Activated naive CD4-positive, alpha-beta T cell treated with anti-CD3 and anti-CD28 coated beads, Interleukin-2, amount 50 U/mL, for 72 hours (primary cell): ENCODE results near the gene GPR39. TPM values are rescaled to one million over a fixed set of nuclear protein-coding genes. Genes with fewer than 3 reads are reported as not detected.

Experiments
- ATAC-seq, 2 donors: fragments of 150-1000 bp; cut with Tn5 transposase; 2 replicates each; pipeline ENCODE4 v1.10.0; 2021; ENCODE audit warnings: mild to moderate bottlenecking in 2 of 2, moderate library complexity in 2 of 2
- DNase-seq, 2 donors: peaks; one replicate each; pipeline ENCODE4 v3.0.0; 2021 to 2022; ENCODE audit warnings: low spot score in 2 of 2
- H3K27ac Mint-ChIP-seq, 2 donors: one replicate each; pipeline ENCODE4 v1.8.0; 2022; ENCODE audit warnings: mild to moderate bottlenecking in 2 of 2, mixed read lengths in 2 of 2
- H3K36me3 Mint-ChIP-seq, 2 donors: one replicate each; pipeline ENCODE4 v1.8.0; 2022; ENCODE audit warnings: mixed read lengths in 2 of 2
- H3K9me3 Mint-ChIP-seq, 2 donors: one replicate each; pipeline ENCODE4 v1.8.0; 2022; ENCODE audit warnings: mixed read lengths in 2 of 2
- total RNA-seq, 2 donors: library from RNA; stranded (reverse); gene quantifications; one replicate each; pipeline ENCODE4 v1.2.3, GENCODE V29; 2022

The GPR39 gene
- total RNA-seq, 2 donors from 2014 or later: not detected

GRCh38 chr2:132668987-132669907, 252.6 kb downstream of the GPR39 start:
- no peak overlapping the region for H3K27ac Mint-ChIP-seq
- H3K9me3 Mint-ChIP-seq: no peaks in the 10 kb centered on the region
- no peak for DNase-seq

GRCh38 chr2:132669908-132670495, 253.4 kb downstream of the GPR39 start, which contains the start of gene LYPD1:
Gene LYPD1, minus strand, starts transcription at chr2:132670205. Its CDS starts 273 bp downstream, at chr2:132669932.
- ATAC-seq: no peak
- Mint-ChIP-seq H3K27ac (no peak within 1 kb of the TSS), H3K36me3 (peaks cover 6% of the 10 kb centered on the region in 2 donors), H3K9me3 (no peaks in the 10 kb centered on the region)
- no peak for DNase-seq

More at GRCh38 chr2:132668987-132669907, 252.6 kb downstream of the GPR39 start:
- no peak for ATAC-seq
- H3K36me3 Mint-ChIP-seq: peaks cover 6% of the 10 kb centered on the region in 2 donors

DNA sequence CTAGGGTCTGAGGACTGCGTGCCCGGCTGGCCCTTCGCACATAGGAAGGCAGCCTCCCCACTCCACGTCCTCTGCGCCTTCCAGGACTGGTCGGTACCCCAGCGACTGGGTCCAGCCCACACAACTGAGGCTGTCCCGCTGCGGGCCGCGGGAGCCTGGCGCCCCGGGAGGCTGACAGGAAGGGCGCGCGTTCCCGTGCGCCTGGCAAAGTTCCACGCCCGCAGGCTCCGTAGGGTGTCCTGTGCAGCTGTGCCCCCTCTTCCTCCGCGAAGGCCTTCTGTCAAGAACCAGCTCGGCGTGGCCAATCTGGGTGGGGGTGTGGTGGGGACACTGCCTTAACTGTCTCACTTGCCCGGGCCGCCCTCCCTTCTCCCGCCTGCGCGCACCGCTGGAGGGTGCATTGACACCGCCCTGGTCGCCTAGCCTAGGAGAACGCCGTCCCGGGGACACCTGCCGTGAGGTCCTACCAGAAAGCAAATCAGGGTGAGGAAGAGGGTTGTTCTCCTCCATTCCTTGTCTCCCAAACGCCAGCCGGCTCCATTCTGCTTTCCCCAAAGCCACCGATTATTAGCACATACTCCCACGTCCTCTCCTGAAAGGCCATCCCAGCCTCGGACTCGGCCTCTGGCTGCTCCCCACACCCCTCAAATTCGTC, 254.0 kb downstream of the GPR39 start:
- H3K36me3 Mint-ChIP-seq: peaks cover 6% of the 10 kb centered on the region in 2 donors
- H3K27ac Mint-ChIP-seq: no peak overlapping the region
- no peak for DNase-seq
- ATAC-seq: no peak
- no peaks in the 10 kb centered on the region for H3K9me3 Mint-ChIP-seq

GRCh38 chr2:132671151-132671835, 254.7 kb downstream of the GPR39 start:
- H3K36me3 Mint-ChIP-seq: peaks cover 6% of the 10 kb centered on the region in 2 donors
- no peaks in the 10 kb centered on the region for H3K9me3 Mint-ChIP-seq
- H3K27ac Mint-ChIP-seq: peak overlapping the region in 1 of 2 donors; percentile 45
- no peak for DNase-seq
- ATAC-seq: no peak

- DNase-seq (no peak), ATAC-seq (no peak)
- H3K27ac Mint-ChIP-seq: no peak overlapping the region
- peaks cover 0 to 5% of the 10 kb centered on the region in 2 donors for H3K36me3 Mint-ChIP-seq
- peaks cover 0 to 4% of the 10 kb centered on the region in 2 donors for H3K9me3 Mint-ChIP-seq
Observed at GRCh38 chr2:132676999-132677398, 260.4 kb downstream of the GPR39 start.

GRCh38 chr2:132677661-132678060, 261.1 kb downstream of the GPR39 start:
- DNase-seq (no peak), ATAC-seq (no peak)
- H3K9me3 Mint-ChIP-seq: peaks cover 0 to 7% of the 10 kb centered on the region in 2 donors
- H3K27ac Mint-ChIP-seq: no peak overlapping the region
- H3K36me3 Mint-ChIP-seq: peaks cover 0 to 5% of the 10 kb centered on the region in 2 donors

DNA sequence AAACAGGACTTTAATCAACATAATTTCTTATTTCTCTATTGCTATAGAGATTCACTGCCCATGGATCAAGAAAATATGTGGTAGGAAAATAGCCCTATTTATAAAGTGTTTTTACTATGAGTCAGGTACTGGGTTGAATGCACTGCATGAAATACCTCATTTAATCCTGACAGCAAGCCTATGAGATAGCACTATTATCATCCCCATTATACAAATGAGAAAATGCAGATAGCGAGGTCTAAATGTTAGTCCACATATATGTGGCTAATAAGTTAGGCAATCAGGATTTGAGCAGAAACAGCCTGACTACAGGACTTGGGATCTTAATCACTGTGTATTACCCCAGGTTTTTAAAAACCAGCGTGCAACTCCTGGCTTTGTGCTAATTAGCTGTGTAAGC, 261.9 kb downstream of the GPR39 start:
- H3K36me3 Mint-ChIP-seq: peaks cover 0 to 5% of the 10 kb centered on the region in 2 donors
- no peak overlapping the region for H3K27ac Mint-ChIP-seq
- DNase-seq (no peak), ATAC-seq (no peak)
- peaks cover 0 to 11% of the 10 kb centered on the region in 2 donors for H3K9me3 Mint-ChIP-seq

- peaks cover 0 to 11% of the 10 kb centered on the region in 2 donors for H3K9me3 Mint-ChIP-seq
Observed at GRCh38 chr2:132680544-132680943, 263.9 kb downstream of the GPR39 start.

GRCh38 chr2:132681766-132682165, 265.2 kb downstream of the GPR39 start:
- Mint-ChIP-seq H3K27ac (no peak overlapping the region), H3K36me3 (peaks cover 0 to 5% of the 10 kb centered on the region in 2 donors), H3K9me3 (peaks cover 0 to 15% of the 10 kb centered on the region in 2 donors)
- ATAC-seq (no peak), DNase-seq (no peak)

More at GRCh38 chr2:132680544-132680943, 263.9 kb downstream of the GPR39 start:
- Mint-ChIP-seq H3K27ac (no peak overlapping the region), H3K36me3 (peaks cover 0 to 5% of the 10 kb centered on the region in 2 donors)
- ATAC-seq (no peak), DNase-seq (no peak)

DNA sequence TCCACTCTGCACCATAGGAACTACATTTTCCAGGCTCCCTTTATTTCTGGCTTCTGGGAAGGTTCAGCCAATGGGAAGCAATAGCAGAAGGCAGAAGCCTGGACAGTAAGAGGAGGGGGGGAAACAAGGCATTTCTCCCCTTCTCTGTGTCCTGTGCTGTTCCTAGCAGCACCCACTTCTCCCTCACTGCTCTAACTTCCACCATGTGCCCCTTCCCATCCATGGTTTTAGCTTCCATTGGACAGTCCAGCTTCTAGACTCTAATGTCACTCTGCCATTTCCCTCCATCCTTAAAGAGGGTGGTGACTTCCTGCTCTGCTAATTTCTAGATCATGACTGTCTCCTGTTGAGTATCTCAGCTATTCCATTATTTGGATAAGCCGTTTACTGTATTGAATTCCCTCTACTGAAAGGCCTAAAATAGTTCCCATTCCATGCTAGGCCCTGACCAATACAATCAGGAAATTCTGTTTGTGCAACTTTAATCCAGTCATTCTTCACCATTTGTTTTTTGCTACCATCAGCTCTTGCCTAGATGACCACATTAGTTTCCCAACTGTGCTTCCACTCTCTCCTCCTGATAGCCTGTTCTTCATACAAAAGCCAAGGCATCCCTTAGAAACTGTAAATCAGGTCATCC, 274.2 kb downstream of the GPR39 start:
- ATAC-seq (no peak), DNase-seq (no peak)
- Mint-ChIP-seq H3K36me3 (no peaks in the 10 kb centered on the region), H3K9me3 (peaks cover 10 to 18% of the 10 kb centered on the region in 2 donors), H3K27ac (no peak overlapping the region)

DNA sequence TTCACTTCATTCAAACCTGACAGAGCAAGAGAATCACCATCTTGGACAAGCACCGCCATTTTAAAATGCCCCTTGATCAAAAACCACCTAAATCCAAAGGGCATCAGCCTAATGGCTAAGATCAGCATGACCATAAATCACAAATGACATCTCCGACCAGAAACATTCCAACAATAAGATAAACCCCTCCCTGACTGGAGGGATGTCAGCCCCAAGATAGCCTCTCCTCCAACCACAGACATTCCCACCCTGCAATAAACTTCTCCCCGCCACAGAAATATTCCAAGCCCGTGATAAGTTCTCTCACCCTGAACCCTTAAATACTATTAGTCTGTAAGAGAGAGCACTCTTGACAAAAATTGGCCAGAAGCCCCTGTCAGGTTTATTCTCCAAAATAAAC, 275.0 kb downstream of the GPR39 start:
- Mint-ChIP-seq H3K36me3 (no peaks in the 10 kb centered on the region), H3K9me3 (peaks cover 9 to 18% of the 10 kb centered on the region in 2 donors), H3K27ac (no peak overlapping the region)
- ATAC-seq (no peak), DNase-seq (no peak)

DNA sequence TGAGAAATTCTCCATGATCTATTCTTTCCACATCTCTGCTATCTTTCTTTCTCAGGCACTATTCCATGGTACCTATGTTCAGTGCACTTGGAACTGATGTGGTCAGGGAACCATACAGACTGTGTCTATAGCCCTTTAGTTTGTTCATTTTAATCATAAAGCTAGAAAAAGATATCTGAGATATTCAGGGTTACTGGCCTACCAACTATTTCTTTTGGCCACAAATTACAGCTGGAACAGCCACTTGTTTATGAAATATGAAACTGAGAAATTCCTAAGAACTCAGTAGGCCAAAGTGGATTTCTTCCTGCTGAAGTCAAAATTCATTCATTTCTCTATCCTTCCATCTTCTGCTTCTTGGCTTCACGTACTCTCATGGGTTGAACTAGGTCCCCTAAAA, 276.2 kb downstream of the GPR39 start:
- Mint-ChIP-seq H3K27ac (no peak overlapping the region), H3K36me3 (no peaks in the 10 kb centered on the region), H3K9me3 (peaks cover 9 to 18% of the 10 kb centered on the region in 2 donors)
- ATAC-seq (no peak), DNase-seq (no peak)
